Measurements from ENCODE around the gene PRXL2C. TPM values are rescaled to one million over a fixed set of nuclear protein-coding genes. Genes with fewer than 3 reads are reported as not detected.

The PRXL2C gene
- total RNA-seq (2022; extraction: Qiagen RNA extraction) = 14.3 to 18.8 TPM (median 17.5 TPM) in 5 replicates

GRCh38 chr9:96655198-96655851 lies at the start of gene PRXL2C:
Gene PRXL2C, minus strand, starts transcription at chr9:96655317. Its CDS starts 36 bp downstream, at chr9:96655281.

GRCh38 chr9:96619491-96620180 lies 35.5 kb downstream of the PRXL2C start, which contains the start of gene CDC14B:
Gene CDC14B, minus strand, starts transcription at chr9:96619843. Its CDS starts 465 bp downstream, at chr9:96619378.

Other genes starting within 250 kb of the PRXL2C start
- gene ZNF367, start 236.9 kb downstream of the PRXL2C start, total RNA-seq (2022; extraction: Qiagen RNA extraction) = 4.9 to 6.0 TPM (median 5.2 TPM) in 5 replicates
- 14.8 to 16.5 TPM (median 15.3 TPM) in 5 replicates for gene HABP4, start 205.1 kb downstream of the PRXL2C start, total RNA-seq (2022; extraction: Qiagen RNA extraction)
- gene CDC14B, start 35.5 kb downstream of the PRXL2C start, total RNA-seq (2022; extraction: Qiagen RNA extraction) = 11.4 to 17.4 TPM (median 13.7 TPM) in 5 replicates
- gene ZNF510, start 122.8 kb upstream of the PRXL2C start, total RNA-seq (2022; extraction: Qiagen RNA extraction) = 3.1 to 7.4 TPM (median 5.3 TPM) in 5 replicates
- 1.1 to 2.5 TPM (median 2.1 TPM) in 5 replicates for gene ZNF782, start 199.2 kb upstream of the PRXL2C start, total RNA-seq (2022; extraction: Qiagen RNA extraction)